HG03520 (cell line): ENCODE results near the gene KIF20B.

Experiments
- ATAC-seq: cut with Tn5 transposase; IDR thresholded peaks from one replicate; pipeline ENCODE4 v1.9.1; 2021; ENCODE audit warnings: mild to moderate bottlenecking, moderate library complexity; ENCODE audit not compliant: unreplicated experiment

KIF20B gene

DNA sequence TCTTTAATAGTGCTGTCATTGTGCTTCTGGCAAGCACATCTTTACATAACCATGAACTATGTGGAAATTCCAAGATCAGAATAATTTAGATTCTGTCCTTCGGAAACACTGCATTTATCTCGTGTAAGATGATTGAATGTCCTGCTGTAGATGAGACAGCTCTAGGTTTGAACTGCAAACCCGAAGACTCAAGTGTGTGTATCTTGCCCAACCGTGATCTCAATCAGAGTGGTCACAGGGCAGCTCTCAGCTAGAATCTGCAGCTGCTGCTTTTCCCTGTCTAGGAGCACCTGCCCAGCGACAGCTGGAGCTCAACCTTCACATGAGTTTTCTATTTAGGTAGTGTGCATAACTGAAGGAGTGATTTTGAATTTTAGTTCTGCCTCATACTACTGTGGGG lies 17.5 kb upstream of the KIF20B start:
- ATAC-seq, result no peak

DNA sequence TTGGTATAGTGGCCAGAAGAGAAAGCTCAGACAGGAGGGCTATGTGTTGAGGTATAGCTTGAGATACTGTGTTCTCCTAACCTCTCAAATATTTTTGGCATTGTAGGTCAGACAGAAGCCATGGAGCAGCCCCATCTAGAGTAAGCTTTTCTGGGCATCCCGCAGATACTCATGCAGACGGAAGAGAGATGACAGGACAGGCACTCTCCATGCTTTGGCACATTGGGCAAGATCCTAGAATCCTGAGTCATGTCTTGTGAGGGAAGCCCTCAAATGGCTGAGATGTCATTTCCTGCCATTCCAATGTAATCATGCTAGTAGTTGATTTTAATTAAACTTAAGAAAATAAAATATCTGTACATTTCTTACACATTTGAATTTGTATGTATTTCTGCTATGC lies 16.8 kb upstream of the KIF20B start:
- no peak for ATAC-seq

DNA sequence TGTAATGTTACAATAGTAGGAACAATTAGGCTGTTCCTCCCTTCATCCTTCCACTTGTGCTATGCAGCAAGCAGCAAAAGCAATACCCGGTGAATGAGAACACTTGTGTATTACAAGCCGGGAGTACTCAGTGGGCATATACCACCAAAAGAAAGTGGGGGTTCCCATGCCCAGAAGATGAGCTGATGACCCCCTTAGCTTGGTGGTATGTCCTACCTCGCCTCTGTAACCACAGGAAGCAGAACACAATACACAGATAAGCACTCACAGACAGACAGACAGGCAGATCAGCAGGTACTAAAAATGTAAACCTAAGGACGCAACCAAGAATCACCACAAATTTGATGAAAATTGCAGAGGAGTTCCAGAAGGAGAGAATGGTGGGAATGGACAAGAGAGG lies 15.5 kb upstream of the KIF20B start:
- ATAC-seq, result no peak

DNA sequence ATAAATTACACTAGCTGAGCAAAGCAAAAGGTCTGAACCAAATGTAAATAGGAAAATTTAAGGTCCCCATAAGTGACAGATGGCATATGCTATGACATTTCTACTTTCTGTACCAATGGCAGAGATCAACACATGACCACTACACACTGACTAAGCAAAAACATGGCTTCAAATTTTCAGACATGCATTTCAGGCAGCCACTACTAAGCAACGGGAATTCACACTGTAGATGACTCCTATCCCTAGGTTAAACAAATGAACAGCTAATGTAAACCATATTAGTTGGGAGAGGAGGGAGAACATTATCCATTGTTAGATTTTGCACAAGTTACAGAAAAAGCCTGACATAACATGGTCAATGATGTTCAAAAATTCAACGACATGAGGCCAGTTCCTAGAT lies 11.4 kb upstream of the KIF20B start:
- no peak for ATAC-seq

DNA sequence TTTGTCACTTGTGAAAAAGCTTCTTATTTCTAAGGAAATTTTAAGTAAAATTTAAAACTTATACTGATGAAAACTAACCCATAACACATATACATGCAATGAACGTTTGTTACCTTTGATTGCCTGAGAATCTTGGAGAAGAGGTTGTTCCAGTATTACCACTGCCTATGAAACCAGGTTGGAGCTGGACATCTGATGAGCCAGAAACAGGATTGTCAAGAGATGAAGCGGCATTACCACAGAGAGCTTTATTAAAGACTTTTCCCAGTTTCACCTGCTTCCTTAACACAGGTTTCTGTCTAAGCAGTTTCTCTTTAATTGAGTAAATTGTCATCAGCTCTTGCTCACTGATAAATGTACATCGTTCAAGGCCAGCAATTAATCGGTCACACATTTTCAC lies 9.0 kb upstream of the KIF20B start:
- ATAC-seq, result no peak

DNA sequence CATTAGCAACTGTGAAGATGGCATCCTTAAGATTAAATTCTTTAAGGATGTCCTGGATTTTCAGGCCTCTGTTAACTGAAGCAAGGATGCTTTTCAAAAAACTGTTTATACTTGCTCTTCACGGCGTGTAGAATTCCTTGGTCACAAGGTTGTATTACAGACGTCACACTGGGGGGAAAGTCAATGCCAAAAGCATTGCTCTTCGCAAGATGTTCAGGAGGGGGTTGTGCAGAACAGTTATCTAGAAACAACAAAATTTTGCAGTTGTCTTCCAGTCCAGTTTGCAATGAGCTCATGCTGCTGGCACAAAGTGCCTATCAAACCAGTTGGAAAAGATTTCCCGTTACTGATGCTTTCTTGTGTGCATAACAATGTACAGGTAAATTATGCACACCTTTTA lies 8.2 kb upstream of the KIF20B start:
- ATAC-seq, result no peak

DNA sequence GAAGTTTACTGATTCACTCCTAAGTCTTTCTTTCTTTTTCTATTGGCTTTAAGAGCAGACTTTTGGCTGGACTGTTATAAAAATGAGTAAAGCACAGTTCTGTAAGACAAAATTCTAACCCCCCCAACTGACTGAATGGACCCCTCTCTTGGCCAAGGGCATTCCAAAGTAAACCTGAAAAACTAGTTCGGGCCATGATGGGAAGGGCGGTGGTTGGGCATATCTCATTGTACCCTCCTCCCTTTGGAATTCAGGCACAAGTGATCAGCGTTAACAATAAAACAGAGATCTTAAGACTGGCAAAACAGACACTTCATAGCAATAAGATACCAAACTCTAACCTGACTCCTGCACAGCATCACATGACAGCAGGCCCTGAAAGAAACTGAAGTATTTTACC lies 6.1 kb upstream of the KIF20B start:
- ATAC-seq, result no peak

DNA sequence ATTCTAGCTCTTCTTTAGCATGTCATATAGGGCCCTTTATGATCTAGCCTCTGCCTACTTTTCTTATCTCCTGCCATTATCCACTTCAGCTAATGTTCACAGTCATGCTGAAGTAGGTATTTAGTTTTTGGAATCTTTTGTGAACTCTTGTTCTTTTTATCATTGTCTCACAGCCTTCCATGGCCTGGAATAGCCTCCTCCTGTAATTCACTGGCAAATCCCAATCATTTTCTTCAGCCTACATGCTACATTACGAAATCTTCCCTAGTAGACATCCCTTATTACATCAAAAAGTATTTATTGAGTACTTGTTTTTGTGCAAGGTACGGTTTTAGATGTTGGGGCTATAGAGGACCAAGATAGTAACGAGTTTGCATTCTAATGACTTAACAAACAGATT lies 3.4 kb upstream of the KIF20B start:
- ATAC-seq, result no peak

DNA sequence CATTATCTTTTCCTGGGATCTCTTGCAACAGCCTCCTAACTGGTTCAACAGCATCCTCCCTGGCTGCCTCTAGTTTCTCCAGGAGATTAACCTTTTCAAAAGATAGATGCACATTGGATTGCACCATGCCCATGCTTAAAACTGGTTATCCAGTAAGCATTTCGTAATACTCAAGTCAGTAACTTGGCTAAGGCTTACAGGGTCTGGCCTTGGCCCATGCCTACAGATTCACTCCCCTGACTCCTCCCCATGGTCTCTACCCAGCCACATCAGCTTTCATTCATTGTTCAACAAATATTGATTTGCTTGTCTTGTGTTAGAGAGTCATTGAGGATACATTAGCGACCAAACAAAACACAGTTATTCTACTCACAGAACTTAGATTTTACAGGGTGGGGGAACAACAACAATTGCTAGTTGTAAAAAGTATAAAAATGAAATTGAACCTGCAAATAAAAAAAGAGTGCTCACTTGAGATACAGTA lies 1.8 kb upstream of the KIF20B start:
- no peak for ATAC-seq

DNA sequence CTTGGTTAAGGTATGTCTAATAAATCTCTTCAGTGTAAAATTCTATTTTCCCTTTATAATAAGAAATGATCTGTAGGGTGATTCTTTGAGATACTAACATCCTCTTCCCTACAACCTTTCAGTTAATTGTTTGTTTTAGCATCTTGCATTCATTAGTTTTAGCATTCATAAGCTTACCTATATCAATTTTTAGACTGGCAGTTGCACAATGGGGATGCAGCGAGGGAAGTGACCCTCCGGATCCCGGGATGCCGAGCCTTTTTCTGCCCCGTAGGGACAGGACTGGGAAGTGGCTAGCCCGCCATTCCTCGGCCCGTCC lies 508 bp upstream of the KIF20B start:
- ATAC-seq, result no peak

DNA sequence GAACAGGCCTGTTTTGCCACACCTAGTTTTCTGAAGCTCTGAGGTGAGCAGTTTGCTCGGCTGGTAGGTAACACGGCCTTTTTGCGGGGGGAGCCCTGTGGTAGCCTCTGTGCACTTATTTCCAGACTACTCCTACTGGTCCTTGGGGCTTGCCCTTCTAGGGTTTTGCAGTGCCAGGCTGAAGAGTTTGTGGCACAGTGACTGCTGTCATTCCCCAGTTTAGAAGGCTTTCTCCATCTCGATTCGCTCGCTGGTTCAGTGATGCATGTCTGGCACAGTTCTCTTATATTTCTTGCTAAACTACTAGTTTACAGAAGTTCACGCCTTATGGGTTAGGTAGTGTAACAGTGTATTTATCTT lies 711 bp downstream of the KIF20B start:
- no peak for ATAC-seq

DNA sequence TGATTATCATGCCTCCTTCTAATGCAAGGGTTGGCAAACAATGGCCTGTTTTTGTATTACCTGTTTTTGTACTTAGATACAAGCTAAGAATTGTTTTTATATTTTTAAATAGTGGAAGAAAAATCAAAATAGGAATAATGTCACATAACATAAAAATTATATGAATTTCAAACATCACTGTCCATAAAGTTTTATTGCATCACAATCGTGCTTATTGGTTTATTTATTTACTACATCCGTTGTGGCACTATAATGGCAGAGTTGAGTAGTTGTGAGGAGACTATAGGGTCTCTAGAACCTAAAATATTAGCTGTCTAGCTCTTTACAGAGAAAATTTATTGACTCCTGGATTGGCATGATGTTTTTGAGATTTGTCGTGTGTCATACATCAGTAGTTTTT lies 4.1 kb downstream of the KIF20B start:
- ATAC-seq, result no peak

DNA sequence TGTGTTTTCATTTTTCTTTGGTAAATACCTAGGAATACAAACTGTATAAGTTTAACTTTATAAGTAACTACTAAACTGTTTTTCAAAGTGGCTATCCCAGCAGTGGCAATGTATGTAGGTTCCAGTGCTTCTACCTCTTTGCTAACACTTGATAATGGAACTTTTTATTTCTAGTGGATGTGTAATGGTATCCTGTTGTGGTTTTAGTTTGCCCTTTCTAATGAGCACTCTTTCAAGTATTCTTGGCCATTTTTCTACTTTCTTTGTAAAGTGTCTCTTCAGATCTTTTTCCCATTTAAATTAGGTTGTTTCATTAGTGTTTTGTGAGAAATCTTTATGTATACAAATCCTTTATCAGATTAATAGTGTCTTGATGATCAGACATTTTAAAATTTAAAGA lies 4.6 kb downstream of the KIF20B start:
- ATAC-seq, result no peak

DNA sequence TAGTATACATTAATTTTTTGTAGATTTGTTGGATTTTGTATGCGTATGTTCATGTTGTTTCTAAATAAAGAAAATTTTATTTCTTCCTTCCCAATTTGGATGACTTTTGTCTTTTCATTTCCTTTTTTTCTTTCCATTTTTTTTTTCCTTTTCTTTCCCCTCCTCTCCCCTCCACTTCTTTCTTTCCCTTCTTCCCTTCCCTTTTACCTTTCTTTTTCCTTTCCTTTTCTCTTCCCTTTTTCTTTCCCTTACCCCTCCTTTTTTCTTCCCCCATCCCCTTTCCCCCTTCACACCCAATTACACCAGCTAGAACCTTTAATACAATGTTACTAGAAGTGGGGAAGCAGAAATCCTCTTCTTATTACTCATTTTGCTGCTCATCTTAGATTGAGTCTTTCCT lies 6.0 kb downstream of the KIF20B start:
- no peak for ATAC-seq

DNA sequence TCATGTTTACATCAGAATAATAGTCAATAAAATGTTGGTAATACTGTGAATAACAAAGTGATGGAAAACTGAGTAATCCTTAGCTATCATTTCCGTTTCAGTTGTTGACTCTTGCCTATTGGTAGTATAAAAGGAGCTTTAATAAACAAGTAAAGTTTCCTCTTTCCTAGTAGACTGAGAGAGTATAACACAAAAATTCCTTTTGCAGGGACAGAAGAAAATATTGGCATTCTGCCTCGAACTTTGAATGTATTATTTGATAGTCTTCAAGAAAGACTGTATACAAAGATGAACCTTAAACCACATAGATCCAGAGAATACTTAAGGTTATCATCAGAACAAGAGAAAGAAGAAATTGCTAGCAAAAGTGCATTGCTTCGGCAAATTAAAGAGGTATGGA lies 9.4 kb downstream of the KIF20B start:
- no peak for ATAC-seq

DNA sequence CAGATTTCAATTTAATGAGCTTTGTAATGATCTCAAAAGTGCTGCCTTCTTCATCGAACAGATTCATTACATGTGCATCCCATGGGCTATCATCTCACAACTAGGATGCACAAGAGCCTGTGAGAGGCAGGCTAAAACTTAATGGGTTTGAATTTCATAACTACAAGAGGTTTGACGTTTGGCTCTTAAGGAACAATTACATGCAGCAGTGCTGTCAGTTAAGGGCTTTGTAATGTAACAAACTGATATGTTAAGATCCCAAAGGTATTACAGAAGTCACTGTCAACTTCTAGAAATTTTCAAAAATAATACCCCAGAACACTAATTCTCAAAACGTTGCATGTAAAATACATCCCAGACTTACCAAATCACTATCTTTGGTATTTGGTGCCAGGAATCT lies 33.2 kb downstream of the KIF20B start:
- no peak for ATAC-seq

DNA sequence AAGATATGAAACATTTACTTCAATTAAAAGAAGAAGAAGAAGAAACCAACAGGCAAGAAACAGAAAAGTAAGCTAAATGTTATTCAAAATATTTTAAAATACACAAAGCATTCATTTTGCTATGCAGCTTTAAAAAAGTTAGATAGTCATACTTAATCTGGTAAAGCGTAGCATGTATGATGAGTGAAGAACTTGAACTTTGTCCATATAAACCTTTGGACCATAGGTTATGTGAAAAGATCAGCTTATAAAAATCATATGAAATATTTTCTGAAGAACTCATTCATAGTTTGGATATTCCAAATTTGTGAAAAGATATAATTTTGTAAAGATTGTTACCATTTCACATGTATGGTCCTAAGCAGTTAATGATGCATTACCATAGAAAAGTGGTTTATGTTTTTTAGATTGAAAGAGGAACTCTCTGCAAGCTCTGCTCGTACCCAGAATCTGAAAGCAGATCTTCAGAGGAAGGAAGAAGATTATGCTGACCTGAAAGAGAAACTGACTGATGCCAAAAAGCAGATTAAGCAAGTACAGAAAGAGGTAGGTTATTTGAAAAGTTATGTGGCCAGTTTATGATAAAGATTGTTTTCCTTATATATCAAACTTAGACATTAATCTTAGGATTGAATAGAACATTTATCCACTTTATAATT lies 37.3 kb downstream of the KIF20B start:
- ATAC-seq, result peak; percentile 84

DNA sequence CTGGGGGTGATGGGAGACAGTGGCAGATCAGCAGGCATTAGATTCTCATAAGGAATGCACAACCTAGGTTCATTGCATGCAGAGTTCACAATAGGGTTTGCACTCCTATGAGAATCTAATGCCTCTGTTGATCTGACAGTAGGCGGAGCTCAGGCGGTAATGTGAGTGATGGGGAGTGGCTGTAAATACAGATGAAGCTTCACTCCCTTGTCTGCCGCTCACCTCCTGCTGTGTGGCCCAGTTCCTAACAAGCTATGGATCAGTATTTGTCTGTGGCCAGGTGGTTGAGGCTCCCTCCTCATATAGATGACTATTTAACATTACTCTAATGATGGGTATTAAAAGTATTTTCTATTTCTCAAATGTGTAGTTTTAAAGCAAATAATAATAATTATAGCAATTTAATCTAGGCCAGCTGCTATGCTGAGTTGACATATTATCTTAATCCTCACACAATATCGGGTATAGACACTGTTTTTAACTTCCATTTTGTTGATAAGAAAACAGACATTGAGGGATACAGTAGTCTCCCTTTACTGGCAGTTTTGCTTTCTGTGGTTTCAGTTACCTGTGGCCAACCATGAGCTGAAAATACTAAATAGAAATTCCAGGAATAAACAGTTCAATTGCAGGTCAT lies 39.9 kb downstream of the KIF20B start:
- ATAC-seq, result no peak

DNA sequence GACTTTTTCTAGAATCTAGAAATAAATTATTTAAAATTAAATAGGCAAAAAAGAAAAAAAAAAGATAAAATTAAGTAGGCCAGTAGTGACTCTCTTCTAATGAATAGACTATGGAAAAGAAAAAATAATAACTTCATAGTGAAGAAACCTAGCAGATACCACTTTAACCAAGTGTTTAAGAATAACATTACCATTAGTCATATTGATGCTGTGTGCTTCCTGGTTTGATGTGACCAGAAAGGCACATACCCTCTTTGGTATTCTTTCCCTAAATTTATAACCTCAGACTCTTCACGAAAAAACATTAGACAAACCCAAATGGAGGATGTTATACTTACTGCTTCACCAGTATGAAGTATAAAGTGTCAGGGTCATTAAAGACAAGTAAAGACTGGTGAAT lies 42.6 kb downstream of the KIF20B start:
- ATAC-seq, result no peak

DNA sequence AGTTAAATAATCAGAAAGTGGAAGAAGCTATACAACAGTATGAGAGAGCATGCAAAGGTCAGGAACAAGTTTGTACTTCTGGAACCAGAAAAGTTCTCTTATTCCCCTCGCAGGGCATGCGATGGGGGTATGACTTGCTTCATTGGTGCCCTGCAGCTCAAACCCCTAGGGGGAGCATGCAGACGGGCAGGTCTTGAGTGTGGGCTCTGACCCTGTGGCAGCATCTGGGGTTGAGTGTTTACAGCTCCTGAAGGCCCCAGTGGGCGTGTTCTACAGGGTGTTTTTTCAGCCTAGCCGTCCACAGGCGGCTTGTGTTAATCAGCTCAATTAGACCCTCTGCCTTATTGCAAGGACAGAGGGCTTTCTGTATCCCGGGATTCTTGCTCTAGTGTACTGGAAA lies 44.5 kb downstream of the KIF20B start:
- ATAC-seq, result no peak

DNA sequence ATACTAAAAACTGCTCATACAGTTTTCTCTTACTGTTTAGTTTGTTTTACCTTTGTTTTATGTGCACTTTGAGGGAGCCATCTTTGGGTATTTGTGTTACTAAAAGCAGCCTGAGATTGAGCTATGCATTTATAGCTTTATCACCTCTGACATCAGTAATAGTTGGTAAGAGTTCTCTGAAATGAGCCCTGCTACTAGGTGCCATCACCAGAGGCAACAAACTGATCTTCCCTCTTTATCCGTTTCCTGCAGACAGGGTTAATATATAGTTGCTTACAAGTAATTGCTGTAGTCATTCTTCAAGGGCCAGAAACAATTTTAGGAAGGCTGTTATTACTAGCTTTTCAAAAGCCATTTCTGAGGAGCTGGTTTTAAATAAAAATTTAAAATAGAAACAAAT lies 49.1 kb downstream of the KIF20B start:
- no peak for ATAC-seq

DNA sequence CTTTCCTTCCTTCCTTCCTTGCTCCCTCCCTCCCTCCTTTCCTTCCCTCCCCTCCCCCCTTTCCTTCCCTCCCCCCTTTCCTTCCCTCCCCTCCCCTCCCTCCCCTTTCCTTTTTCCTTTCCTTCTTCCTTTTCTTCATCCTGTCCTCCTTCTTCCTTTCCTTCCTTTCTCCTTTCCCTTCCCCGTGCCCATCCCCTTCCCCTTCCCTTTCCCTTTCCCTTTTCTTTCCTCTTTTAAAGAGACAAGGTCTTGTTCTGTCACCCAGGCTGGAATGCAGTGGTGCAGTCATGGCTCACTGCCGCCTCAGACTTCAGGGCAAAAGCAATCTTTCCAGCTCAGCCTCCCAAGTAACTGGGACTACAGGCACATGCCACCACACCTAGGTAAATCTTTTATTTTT lies 54.0 kb downstream of the KIF20B start:
- no peak for ATAC-seq

DNA sequence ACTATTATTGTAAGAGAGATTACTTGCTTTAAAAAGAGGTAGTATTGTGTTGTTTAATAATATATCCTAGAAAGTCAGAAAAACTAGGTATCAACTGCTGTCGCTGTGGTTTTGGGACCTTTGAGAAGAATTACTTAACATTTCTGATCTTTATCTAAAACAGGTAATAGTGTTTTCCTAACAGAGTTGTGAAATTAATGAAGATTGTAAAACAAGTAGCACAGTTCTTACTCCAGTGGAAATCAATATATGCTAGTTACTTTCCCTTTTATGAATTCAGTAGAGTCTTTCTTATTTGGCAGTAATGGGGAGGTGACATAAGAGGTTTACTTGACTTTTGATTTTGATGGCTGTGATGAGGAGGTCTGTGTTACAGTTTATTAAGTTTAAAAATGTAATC lies 58.1 kb downstream of the KIF20B start:
- ATAC-seq, result no peak
